Measurements from ENCODE around the gene CMC2.

The CMC2 gene

DNA sequence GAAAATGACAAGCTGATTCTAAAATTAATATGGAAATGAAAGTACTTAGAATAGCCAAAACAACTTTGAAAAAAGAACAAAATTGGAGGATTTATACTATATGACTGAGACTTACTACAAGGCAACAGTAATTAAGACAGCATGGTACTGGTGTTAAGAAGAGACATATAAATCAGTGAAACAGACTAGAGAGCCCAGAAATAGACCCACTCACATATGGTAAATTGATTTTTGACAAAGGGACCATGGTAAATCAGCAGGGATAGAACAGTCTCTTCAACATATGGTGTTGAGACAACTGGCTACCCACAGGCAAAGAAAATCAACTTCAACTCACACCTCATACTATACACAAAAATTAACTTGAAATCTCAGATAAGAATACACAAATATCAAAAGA, 12.9 kb downstream of the CMC2 start:
- TF ChIP-seq RAD21 (IDR thresholded peaks at IDR 0.05; ENCODE audit: low read depth) (no peak), YY1 (IDR thresholded peaks at IDR 0.05; ENCODE audit: low read depth) (no peak), CEBPB (IDR thresholded peaks at IDR 0.05) (no peak), TAF1 (IDR thresholded peaks at IDR 0.05; ENCODE audit: low read depth) (no peak), ZBTB7A (IDR thresholded peaks at IDR 0.05; ENCODE audit: low read depth) (no peak), FOXM1 (IDR thresholded peaks at IDR 0.05; ENCODE audit: borderline replicate concordance, low read depth) (no peak), TCF12 (IDR thresholded peaks at IDR 0.05; ENCODE audit: low read depth) (no peak), EGR1 (IDR thresholded peaks at IDR 0.05) (no peak), EP300 (IDR thresholded peaks at IDR 0.05; ENCODE audit: borderline replicate concordance) (no peak), CREB1 (IDR thresholded peaks at IDR 0.05; ENCODE audit: low read depth) (no peak), NFIC (IDR thresholded peaks at IDR 0.05) (no peak)
- TF ChIP-seq, protein P1, sequence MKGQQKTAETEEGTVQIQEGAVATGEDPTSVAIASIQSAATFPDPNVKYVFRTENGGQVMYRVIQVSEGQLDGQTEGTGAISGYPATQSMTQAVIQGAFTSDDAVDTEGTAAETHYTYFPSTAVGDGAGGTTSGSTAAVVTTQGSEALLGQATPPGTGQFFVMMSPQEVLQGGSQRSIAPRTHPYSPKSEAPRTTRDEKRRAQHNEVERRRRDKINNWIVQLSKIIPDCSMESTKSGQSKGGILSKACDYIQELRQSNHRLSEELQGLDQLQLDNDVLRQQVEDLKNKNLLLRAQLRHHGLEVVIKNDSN (IDR thresholded peaks at IDR 0.05), result no peak
- TF ChIP-seq, protein P2, sequence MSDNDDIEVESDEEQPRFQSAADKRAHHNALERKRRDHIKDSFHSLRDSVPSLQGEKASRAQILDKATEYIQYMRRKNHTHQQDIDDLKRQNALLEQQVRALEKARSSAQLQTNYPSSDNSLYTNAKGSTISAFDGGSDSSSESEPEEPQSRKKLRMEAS (IDR thresholded peaks at IDR 0.05), result no peak
- TF ChIP-seq, protein P3, sequence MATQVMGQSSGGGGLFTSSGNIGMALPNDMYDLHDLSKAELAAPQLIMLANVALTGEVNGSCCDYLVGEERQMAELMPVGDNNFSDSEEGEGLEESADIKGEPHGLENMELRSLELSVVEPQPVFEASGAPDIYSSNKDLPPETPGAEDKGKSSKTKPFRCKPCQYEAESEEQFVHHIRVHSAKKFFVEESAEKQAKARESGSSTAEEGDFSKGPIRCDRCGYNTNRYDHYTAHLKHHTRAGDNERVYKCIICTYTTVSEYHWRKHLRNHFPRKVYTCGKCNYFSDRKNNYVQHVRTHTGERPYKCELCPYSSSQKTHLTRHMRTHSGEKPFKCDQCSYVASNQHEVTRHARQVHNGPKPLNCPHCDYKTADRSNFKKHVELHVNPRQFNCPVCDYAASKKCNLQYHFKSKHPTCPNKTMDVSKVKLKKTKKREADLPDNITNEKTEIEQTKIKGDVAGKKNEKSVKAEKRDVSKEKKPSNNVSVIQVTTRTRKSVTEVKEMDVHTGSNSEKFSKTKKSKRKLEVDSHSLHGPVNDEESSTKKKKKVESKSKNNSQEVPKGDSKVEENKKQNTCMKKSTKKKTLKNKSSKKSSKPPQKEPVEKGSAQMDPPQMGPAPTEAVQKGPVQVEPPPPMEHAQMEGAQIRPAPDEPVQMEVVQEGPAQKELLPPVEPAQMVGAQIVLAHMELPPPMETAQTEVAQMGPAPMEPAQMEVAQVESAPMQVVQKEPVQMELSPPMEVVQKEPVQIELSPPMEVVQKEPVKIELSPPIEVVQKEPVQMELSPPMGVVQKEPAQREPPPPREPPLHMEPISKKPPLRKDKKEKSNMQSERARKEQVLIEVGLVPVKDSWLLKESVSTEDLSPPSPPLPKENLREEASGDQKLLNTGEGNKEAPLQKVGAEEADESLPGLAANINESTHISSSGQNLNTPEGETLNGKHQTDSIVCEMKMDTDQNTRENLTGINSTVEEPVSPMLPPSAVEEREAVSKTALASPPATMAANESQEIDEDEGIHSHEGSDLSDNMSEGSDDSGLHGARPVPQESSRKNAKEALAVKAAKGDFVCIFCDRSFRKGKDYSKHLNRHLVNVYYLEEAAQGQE (IDR thresholded peaks at IDR 0.05; ENCODE audit: low read depth), result no peak

- TF ChIP-seq YY1 (IDR thresholded peaks at IDR 0.05; ENCODE audit: low read depth), result no peak
- no peak for TF ChIP-seq TCF12 (IDR thresholded peaks at IDR 0.05; ENCODE audit: low read depth)
- TF ChIP-seq EP300 (IDR thresholded peaks at IDR 0.05; ENCODE audit: borderline replicate concordance), result no peak
- no peak for TF ChIP-seq NFIC (IDR thresholded peaks at IDR 0.05)
- TF ChIP-seq, protein P2 (IDR thresholded peaks at IDR 0.05), result no peak
- no peak for TF ChIP-seq ZBTB7A (IDR thresholded peaks at IDR 0.05; ENCODE audit: low read depth)
- TF ChIP-seq RAD21 (IDR thresholded peaks at IDR 0.05; ENCODE audit: low read depth), result no peak
- no peak for TF ChIP-seq CREB1 (IDR thresholded peaks at IDR 0.05; ENCODE audit: low read depth)
- TF ChIP-seq, protein P3 (IDR thresholded peaks at IDR 0.05; ENCODE audit: low read depth), result no peak
- no peak for TF ChIP-seq TAF1 (IDR thresholded peaks at IDR 0.05; ENCODE audit: low read depth)
Measured at GRCh38 chr16:80993307-80993706, 13.4 kb downstream of the CMC2 start.

DNA sequence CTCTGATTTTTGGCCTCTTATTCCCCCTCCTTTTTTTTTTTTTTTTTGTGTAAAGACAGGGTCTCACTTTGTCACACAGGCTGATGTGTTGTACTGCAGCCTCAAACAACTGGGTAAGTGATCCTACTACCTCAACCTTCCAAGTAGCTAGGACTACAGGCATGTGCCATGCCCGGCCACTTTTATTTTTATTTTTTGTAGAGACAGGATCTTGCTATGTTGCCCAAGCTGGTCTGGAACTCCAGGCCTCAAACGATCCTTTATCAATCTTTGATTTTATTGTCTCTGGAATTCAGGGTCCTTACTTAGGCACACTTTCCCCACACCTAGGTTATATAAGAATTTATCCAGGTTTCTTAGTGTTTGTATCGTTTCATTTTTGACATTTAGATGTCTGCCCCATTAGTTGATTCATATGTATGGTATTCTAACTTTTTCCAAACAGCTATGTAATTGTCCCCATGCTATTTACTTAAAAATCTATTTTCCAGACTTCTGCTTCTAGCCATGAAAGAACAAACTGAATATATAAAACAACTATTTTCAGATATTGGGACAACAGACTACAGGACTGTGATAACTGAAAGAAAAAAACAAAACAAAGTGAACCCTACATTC, 13.9 kb downstream of the CMC2 start:
- TF ChIP-seq FOXM1 (IDR thresholded peaks at IDR 0.05; ENCODE audit: borderline replicate concordance, low read depth) (no peak), CEBPB (IDR thresholded peaks at IDR 0.05) (no peak), RAD21 (IDR thresholded peaks at IDR 0.05; ENCODE audit: low read depth) (no peak), EGR1 (IDR thresholded peaks at IDR 0.05) (no peak)

DNA sequence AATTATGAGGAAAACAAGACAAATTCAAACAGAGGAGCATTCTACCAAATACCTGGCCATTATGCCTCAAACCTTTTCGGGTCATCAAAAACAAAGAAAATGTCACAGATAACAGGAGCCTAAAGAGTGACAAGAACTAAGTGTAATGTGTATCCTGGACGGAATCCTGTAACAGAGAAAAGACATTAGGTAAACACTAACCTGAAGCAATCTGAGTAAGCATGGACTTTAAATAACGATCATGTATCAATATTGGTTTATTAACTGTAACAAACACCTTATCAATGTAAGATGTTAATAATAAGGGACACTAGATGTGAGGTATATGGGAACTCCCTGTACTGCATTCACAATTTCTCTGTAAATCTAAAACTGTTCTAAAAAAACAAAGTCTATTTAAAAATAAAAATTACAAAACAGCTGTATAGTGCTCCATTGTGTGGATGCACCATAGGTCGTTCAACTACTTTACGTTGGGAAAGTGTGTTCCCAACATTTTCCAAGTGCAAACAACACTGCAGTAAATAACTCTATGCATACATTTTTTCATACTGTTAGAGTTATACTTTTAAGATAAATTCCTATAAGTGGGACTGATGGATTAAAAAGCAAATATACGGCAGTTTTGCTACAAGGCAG, 14.8 kb downstream of the CMC2 start:
- TF ChIP-seq, protein P2 (IDR thresholded peaks at IDR 0.05), result no peak
- TF ChIP-seq CREB1 (IDR thresholded peaks at IDR 0.05; ENCODE audit: low read depth), result no peak

DNA sequence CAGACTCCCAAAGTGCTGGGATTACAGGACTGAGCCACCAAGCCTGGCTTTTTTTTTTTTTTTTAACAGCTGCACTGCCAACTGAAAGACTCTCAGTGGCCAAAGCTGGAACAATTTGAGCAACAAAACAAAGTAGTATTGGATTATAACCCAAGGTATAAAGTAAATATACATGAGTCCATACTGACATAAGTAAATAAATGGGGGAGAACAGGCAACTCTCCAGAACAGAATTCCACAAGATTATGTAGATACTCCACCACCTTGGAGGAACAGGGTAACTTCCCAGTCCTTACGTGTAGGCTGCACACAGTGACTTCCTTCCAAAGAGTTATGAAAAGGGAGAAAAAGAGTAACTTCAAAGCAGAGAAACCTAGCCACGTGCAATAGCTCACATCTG, 15.7 kb downstream of the CMC2 start:
- TF ChIP-seq, protein P1 (IDR thresholded peaks at IDR 0.05), result no peak
- TF ChIP-seq CREB1 (IDR thresholded peaks at IDR 0.05; ENCODE audit: low read depth) (no peak), ZBTB7A (IDR thresholded peaks at IDR 0.05; ENCODE audit: low read depth) (no peak), TCF12 (IDR thresholded peaks at IDR 0.05; ENCODE audit: low read depth) (no peak), CEBPB (IDR thresholded peaks at IDR 0.05) (no peak), NFIC (IDR thresholded peaks at IDR 0.05) (no peak), FOXM1 (IDR thresholded peaks at IDR 0.05; ENCODE audit: borderline replicate concordance, low read depth) (no peak), RAD21 (IDR thresholded peaks at IDR 0.05; ENCODE audit: low read depth) (no peak), EP300 (IDR thresholded peaks at IDR 0.05; ENCODE audit: borderline replicate concordance) (no peak)
- TF ChIP-seq, protein P2 (IDR thresholded peaks at IDR 0.05), result no peak

DNA sequence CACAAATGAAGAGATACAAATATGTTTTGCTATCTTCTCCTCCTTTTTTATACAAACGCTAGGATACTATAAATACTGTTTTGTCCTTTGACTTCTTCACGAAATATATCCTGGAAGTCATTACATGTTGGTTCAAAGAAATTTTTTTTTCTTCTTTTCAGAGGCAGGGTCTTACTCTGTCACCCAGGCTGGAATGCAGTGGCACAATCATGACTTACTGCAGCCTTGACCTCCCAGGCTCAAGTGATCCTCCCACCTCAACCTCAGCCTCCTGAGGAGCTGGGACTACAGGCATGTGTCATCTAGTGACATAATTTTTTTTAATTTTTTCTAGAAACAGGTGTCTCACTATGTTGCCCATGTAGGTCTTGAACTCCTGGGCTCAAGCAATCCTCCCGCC, 16.1 kb downstream of the CMC2 start:
- TF ChIP-seq EP300 (IDR thresholded peaks at IDR 0.05; ENCODE audit: borderline replicate concordance) (no peak), EGR1 (IDR thresholded peaks at IDR 0.05) (no peak), NFIC (IDR thresholded peaks at IDR 0.05) (no peak), RAD21 (IDR thresholded peaks at IDR 0.05; ENCODE audit: low read depth) (no peak)

Data from Ishikawa (cell line).